ENCODE data around the gene ADGRG3. TPM values are rescaled to one million over a fixed set of nuclear protein-coding genes. Genes with fewer than 3 reads are reported as not detected.

Gene ADGRG3
- total RNA-seq, 1 donor from 2014 or later = not detected

- Histone ChIP-seq H3K36me3 (no peaks in the 10 kb centered on the region), H3K4me1 (no peaks in the 10 kb centered on the region), H3K9me3 (no peaks in the 10 kb centered on the region), H3K27ac (no peak overlapping the region), H3K4me3 (no peak overlapping the region), H3K27me3 (no peaks in the 10 kb centered on the region)
- TF ChIP-seq CTCF (IDR thresholded peaks at IDR 0.05) = peak; percentile 94 to 96 (median 95)
- DNase-seq (ENCODE audit: low spot score in 2 of 2) = peak in 1 of 2 donors; percentile 85
- intact Hi-C loops (cut with DNase I) = loop anchor here (5.0 kb wide), 1 partner anchor 57 kb away; no protein-coding TSS in a partner anchor
Measured at GRCh38 chr16:57648581-57649442, 19.3 kb upstream of the ADGRG3 start.

GRCh38 chr16:57649443-57649751 lies 18.7 kb upstream of the ADGRG3 start:
- intact Hi-C loops (cut with DNase I) = loop anchor here (5.0 kb wide), 1 partner anchor 57 kb away; no protein-coding TSS in a partner anchor
- DNase-seq (ENCODE audit: low spot score in 2 of 2) = no peak
- no peak overlapping the region for H3K27ac ChIP-seq
- H3K4me1 ChIP-seq = no peaks in the 10 kb centered on the region
- H3K9me3 ChIP-seq = no peaks in the 10 kb centered on the region
- no peaks in the 10 kb centered on the region for H3K27me3 ChIP-seq
- H3K4me3 ChIP-seq = no peak overlapping the region
- TF ChIP-seq CTCF (IDR thresholded peaks at IDR 0.05) = no peak
- no peaks in the 10 kb centered on the region for H3K36me3 ChIP-seq

GRCh38 chr16:57649846-57650245 lies 18.3 kb upstream of the ADGRG3 start:
- H3K4me1 ChIP-seq = no peaks in the 10 kb centered on the region
- H3K4me3 ChIP-seq = no peak overlapping the region
- no peak overlapping the region for H3K27ac ChIP-seq
- intact Hi-C loops (cut with DNase I) = loop anchor here (5.0 kb wide), 1 partner anchor 58 kb away; no protein-coding TSS in a partner anchor
- H3K36me3 ChIP-seq = no peaks in the 10 kb centered on the region
- DNase-seq (ENCODE audit: low spot score in 2 of 2) = no peak
- no peaks in the 10 kb centered on the region for H3K9me3 ChIP-seq
- TF ChIP-seq CTCF (IDR thresholded peaks at IDR 0.05) = no peak
- no peaks in the 10 kb centered on the region for H3K27me3 ChIP-seq

GRCh38 chr16:57651344-57652333 lies 16.5 kb upstream of the ADGRG3 start:
- H3K27ac ChIP-seq = no peak overlapping the region
- no peaks in the 10 kb centered on the region for H3K27me3 ChIP-seq
- no peaks in the 10 kb centered on the region for H3K36me3 ChIP-seq
- no peak overlapping the region for H3K4me3 ChIP-seq
- H3K9me3 ChIP-seq = no peaks in the 10 kb centered on the region
- H3K4me1 ChIP-seq = no peaks in the 10 kb centered on the region
- no peak for TF ChIP-seq CTCF (IDR thresholded peaks at IDR 0.05)
- DNase-seq (ENCODE audit: low spot score in 2 of 2) = no peak
- intact Hi-C loops (cut with DNase I) = no loop called here

- Histone ChIP-seq H3K27ac (no peak overlapping the region), H3K4me3 (no peak overlapping the region), H3K4me1 (no peaks in the 10 kb centered on the region), H3K36me3 (no peaks in the 10 kb centered on the region), H3K9me3 (no peaks in the 10 kb centered on the region), H3K27me3 (no peaks in the 10 kb centered on the region)
- no peak for TF ChIP-seq CTCF (IDR thresholded peaks at IDR 0.05)
- intact Hi-C loops (cut with DNase I) = no loop called here
- DNase-seq (ENCODE audit: low spot score in 2 of 2) = no peak
Measured at GRCh38 chr16:57652695-57653471, 15.2 kb upstream of the ADGRG3 start.

Data from ascending aorta (tissue), 2 donors.